Parathyroid adenoma (tissue), 2 donors: Measurements from ENCODE around the gene ZSWIM3.

Experiments
- H2AFZ ChIP-seq: fragments of 300-600 bp; sonication (generic); one replicate; pipeline ENCODE4 v1.7.0; 2017; ENCODE audit warnings: antibody characterized with exemption, mild to moderate bottlenecking
- H3K27ac ChIP-seq: fragments of 300-600 bp; sonication (generic); one replicate; pipeline ENCODE4 v1.7.0; 2017
- H3K27me3 ChIP-seq: fragments of 300-600 bp; sonication (generic); one replicate; pipeline ENCODE4 v1.7.0; 2017; ENCODE audit warnings: low read length; ENCODE audit not compliant: control insufficient read depth, insufficient read depth
- H3K36me3 ChIP-seq: fragments of 300-600 bp; sonication (generic); one replicate; pipeline ENCODE4 v1.7.0; 2017; ENCODE audit warnings: low read length; ENCODE audit not compliant: control insufficient read depth, insufficient read depth
- H3K4me1 ChIP-seq: fragments of 300-600 bp; sonication (generic); one replicate; pipeline ENCODE4 v1.7.0; 2017; ENCODE audit warnings: control low read depth
- H3K4me2 ChIP-seq: fragments of 300-600 bp; sonication (generic); one replicate; pipeline ENCODE4 v1.7.0; 2017; ENCODE audit warnings: low read length
- H3K4me3 ChIP-seq: fragments of 300-600 bp; sonication (generic); one replicate; pipeline ENCODE4 v1.7.0; 2017; ENCODE audit warnings: low read depth, low read length
- H3K79me2 ChIP-seq: fragments of 300-600 bp; sonication (generic); one replicate; pipeline ENCODE4 v1.7.0; 2017; ENCODE audit warnings: control low read depth
- H3K9ac ChIP-seq: fragments of 300-600 bp; sonication (generic); one replicate; pipeline ENCODE4 v1.7.0; 2017; ENCODE audit warnings: mild to moderate bottlenecking
- H3K9me3 ChIP-seq: fragments of 300-600 bp; sonication (generic); one replicate; pipeline ENCODE4 v1.7.0; 2017; ENCODE audit warnings: low read length; ENCODE audit not compliant: control insufficient read depth
- CTCF ChIP-seq: fragments of 300-600 bp; sonication (generic); IDR thresholded peaks from one replicate; pipeline ENCODE4 v1.7.0; 2017; ENCODE audit warnings: antibody characterized with exemption, mild to moderate bottlenecking
- donor health status: primary hyperparathyroidism.

Gene ZSWIM3

GRCh38 chr20:45842169-45842812 is 15.1 kb upstream of the ZSWIM3 start:
- Histone ChIP-seq H3K36me3 (no peaks in the 10 kb centered on the region), H3K4me1 (no peaks in the 10 kb centered on the region), H3K9me3 (no peaks in the 10 kb centered on the region), H3K4me3 (no peak overlapping the region), H3K9ac (no peak overlapping the region), H3K27me3 (no peaks in the 10 kb centered on the region), H3K4me2 (no peak overlapping the region), H3K27ac (no peak overlapping the region), H3K79me2 (peaks cover 3% of the 10 kb centered on the region), H2AFZ (no peak overlapping the region)
- no peak for TF ChIP-seq CTCF

GRCh38 chr20:45843506-45843905 is 13.9 kb upstream of the ZSWIM3 start:
- H3K9ac ChIP-seq = no peak overlapping the region

GRCh38 chr20:45845452-45845851 is 12.0 kb upstream of the ZSWIM3 start:
- no peaks in the 10 kb centered on the region for H3K4me1 ChIP-seq
- no peak overlapping the region for H3K9ac ChIP-seq
- H3K4me2 ChIP-seq = no peak overlapping the region
- H2AFZ ChIP-seq = no peak overlapping the region
- H3K27ac ChIP-seq = no peak overlapping the region
- TF ChIP-seq CTCF = no peak
- H3K27me3 ChIP-seq = no peaks in the 10 kb centered on the region
- peaks cover 12% of the 10 kb centered on the region for H3K79me2 ChIP-seq
- H3K4me3 ChIP-seq = no peak overlapping the region
- no peaks in the 10 kb centered on the region for H3K36me3 ChIP-seq
- H3K9me3 ChIP-seq = no peaks in the 10 kb centered on the region

More at GRCh38 chr20:45843506-45843905, 13.9 kb upstream of the ZSWIM3 start:
- Histone ChIP-seq H2AFZ (no peak overlapping the region), H3K4me1 (no peaks in the 10 kb centered on the region), H3K9me3 (no peaks in the 10 kb centered on the region), H3K36me3 (no peaks in the 10 kb centered on the region), H3K27me3 (no peaks in the 10 kb centered on the region), H3K4me2 (no peak overlapping the region), H3K27ac (no peak overlapping the region), H3K4me3 (no peak overlapping the region), H3K79me2 (peaks cover 3% of the 10 kb centered on the region)
- no peak for TF ChIP-seq CTCF

GRCh38 chr20:45848421-45848820 is 9.0 kb upstream of the ZSWIM3 start:
- Histone ChIP-seq H3K4me2 (no peak overlapping the region), H3K4me3 (no peak overlapping the region), H3K27me3 (no peaks in the 10 kb centered on the region), H3K4me1 (no peaks in the 10 kb centered on the region), H3K9ac (no peak overlapping the region), H2AFZ (no peak overlapping the region), H3K79me2 (peaks cover 12% of the 10 kb centered on the region), H3K27ac (no peak overlapping the region), H3K9me3 (no peaks in the 10 kb centered on the region), H3K36me3 (no peaks in the 10 kb centered on the region)
- TF ChIP-seq CTCF = no peak

GRCh38 chr20:45848969-45849582 is 8.3 kb upstream of the ZSWIM3 start:
- Histone ChIP-seq H3K36me3 (no peaks in the 10 kb centered on the region), H3K4me2 (no peak overlapping the region), H3K9me3 (no peaks in the 10 kb centered on the region), H3K79me2 (peaks cover 12% of the 10 kb centered on the region), H3K27me3 (no peaks in the 10 kb centered on the region), H3K27ac (no peak overlapping the region), H3K4me1 (no peaks in the 10 kb centered on the region), H2AFZ (no peak overlapping the region), H3K9ac (no peak overlapping the region), H3K4me3 (no peak overlapping the region)
- no peak for TF ChIP-seq CTCF
